GM19025 (cell line): ENCODE measurements around the gene PRCC.

Experiments
- ATAC-seq: cut with Tn5 transposase; IDR thresholded peaks from one replicate; pipeline ENCODE4 v1.9.1; 2021; ENCODE audit warnings: mild to moderate bottlenecking, low read depth, moderate library complexity; ENCODE audit not compliant: unreplicated experiment

The PRCC gene

GRCh38 chr1:156767101-156767878, at the start of gene PRCC:
TSS of gene PRCC (plus strand) at chr1:156767535. CDS start at chr1:156767772, 237 bp downstream.
- peak; percentile 89 for ATAC-seq

- ATAC-seq, result no peak
These were observed 46.2 kb upstream of the PRCC start for GRCh38 chr1:156721131-156721530.

GRCh38 chr1:156721535-156721934, 45.8 kb upstream of the PRCC start:
- no peak for ATAC-seq

- ATAC-seq, result no peak
These were observed 41.6 kb upstream of the PRCC start for GRCh38 chr1:156725683-156726280.

GRCh38 chr1:156726549-156727226, 40.6 kb upstream of the PRCC start:
- ATAC-seq, result no peak

- ATAC-seq, result no peak
These were observed 39.8 kb upstream of the PRCC start for GRCh38 chr1:156727492-156727891.

GRCh38 chr1:156727926-156728598, 39.3 kb upstream of the PRCC start, which contains the start of gene METTL25B:
TSS of gene METTL25B (plus strand) at chr1:156728469. CDS start at chr1:156729105, 636 bp downstream.
- peak; percentile 67 for ATAC-seq

GRCh38 chr1:156728599-156729462, 38.5 kb upstream of the PRCC start, which contains the start of gene ISG20L2:
TSS of gene ISG20L2 (minus strand) at chr1:156728766. CDS start at chr1:156727652, 1,114 bp downstream.
- ATAC-seq, result peak; percentile 91

GRCh38 chr1:156733989-156734584, 33.2 kb upstream of the PRCC start:
- no peak for ATAC-seq

- ATAC-seq, result no peak
These were observed 28.9 kb upstream of the PRCC start for GRCh38 chr1:156738407-156738806.

- ATAC-seq, result no peak
These were observed 28.4 kb upstream of the PRCC start for GRCh38 chr1:156738916-156739315.

GRCh38 chr1:156740237-156740740, 27.0 kb upstream of the PRCC start:
- ATAC-seq, result no peak

- ATAC-seq, result peak; percentile 82
These were observed 26.4 kb upstream of the PRCC start, which contains the start of gene MRPL24 for GRCh38 chr1:156740741-156741480. TSS of gene MRPL24 (minus strand) at chr1:156741088. CDS start at chr1:156738704, 2,384 bp downstream.

- no peak for ATAC-seq
These were observed 25.8 kb upstream of the PRCC start for GRCh38 chr1:156741481-156741983.

- no peak for ATAC-seq
These were observed 25.3 kb upstream of the PRCC start for GRCh38 chr1:156742017-156742416.

- no peak for ATAC-seq
These were observed 24.5 kb upstream of the PRCC start for GRCh38 chr1:156742801-156743200.

- ATAC-seq, result no peak
These were observed 23.7 kb upstream of the PRCC start for GRCh38 chr1:156743367-156744302.
